ENCODE measurements around the gene KRTAP12-2. TPM values are rescaled to one million over a fixed set of nuclear protein-coding genes. Genes with fewer than 3 reads are reported as not detected.

KRTAP12-2 gene
- total RNA-seq, 1 experiment from 2014 or later = not detected

GRCh38 chr21:44623575-44623974 is 43.2 kb downstream of the KRTAP12-2 start:
- Histone ChIP-seq H3K36me3 (no peaks in the 10 kb centered on the region), H3K27ac (no peak overlapping the region), H3K9me3 (replicated peaks) (peaks cover 12% of the 10 kb centered on the region; the same call in 1 of the 2 replicates), H3K27me3 (no peaks in the 10 kb centered on the region), H3K4me1 (no peaks in the 10 kb centered on the region), H3K4me3 (no peak overlapping the region)
- no peak for DNase-seq

GRCh38 chr21:44619886-44620285 is 46.8 kb downstream of the KRTAP12-2 start:
- no peaks in the 10 kb centered on the region for H3K4me1 ChIP-seq
- no peaks in the 10 kb centered on the region for H3K36me3 ChIP-seq
- peaks cover 11% of the 10 kb centered on the region; the same call in 1 of the 2 replicates for H3K9me3 ChIP-seq (replicated peaks)
- no peak overlapping the region for H3K27ac ChIP-seq
- H3K4me3 ChIP-seq = no peak overlapping the region
- H3K27me3 ChIP-seq = no peaks in the 10 kb centered on the region
- DNase-seq = no peak

GRCh38 chr21:44618909-44619308 is 47.8 kb downstream of the KRTAP12-2 start:
- no peak for DNase-seq
- Histone ChIP-seq H3K27me3 (no peaks in the 10 kb centered on the region), H3K9me3 (replicated peaks) (peaks cover 9% of the 10 kb centered on the region; the same call in 1 of the 2 replicates)

GRCh38 chr21:44618504-44618903 is 48.2 kb downstream of the KRTAP12-2 start:
- H3K4me3 ChIP-seq = no peak overlapping the region
- no peak overlapping the region for H3K27ac ChIP-seq
- H3K27me3 ChIP-seq = no peaks in the 10 kb centered on the region
- no peak for DNase-seq
- H3K36me3 ChIP-seq = no peaks in the 10 kb centered on the region
- peaks cover 9% of the 10 kb centered on the region; the same call in 1 of the 2 replicates for H3K9me3 ChIP-seq (replicated peaks)
- H3K4me1 ChIP-seq = no peaks in the 10 kb centered on the region

More at GRCh38 chr21:44618909-44619308, 47.8 kb downstream of the KRTAP12-2 start:
- Histone ChIP-seq H3K36me3 (no peaks in the 10 kb centered on the region), H3K4me1 (no peaks in the 10 kb centered on the region), H3K27ac (no peak overlapping the region), H3K4me3 (no peak overlapping the region)

GRCh38 chr21:44617071-44617501 is 49.6 kb downstream of the KRTAP12-2 start:
- no peak for DNase-seq
- Histone ChIP-seq H3K4me3 (no peak overlapping the region), H3K36me3 (no peaks in the 10 kb centered on the region), H3K4me1 (no peaks in the 10 kb centered on the region), H3K27me3 (no peaks in the 10 kb centered on the region), H3K27ac (no peak overlapping the region), H3K9me3 (replicated peaks) (peaks cover 9% of the 10 kb centered on the region; the same call in 1 of the 2 replicates)

- H3K27me3 ChIP-seq = no peaks in the 10 kb centered on the region
- no peak for DNase-seq
- no peaks in the 10 kb centered on the region for H3K36me3 ChIP-seq
- no peak overlapping the region for H3K4me3 ChIP-seq
- H3K27ac ChIP-seq = no peak overlapping the region
- H3K4me1 ChIP-seq = no peaks in the 10 kb centered on the region
- H3K9me3 ChIP-seq (replicated peaks) = peaks cover 9% of the 10 kb centered on the region; the same call in 1 of the 2 replicates
These were observed 50.2 kb downstream of the KRTAP12-2 start for GRCh38 chr21:44616591-44616926.

Other genes with a start within 250 kb of the KRTAP12-2 start
- not detected in 2 replicates for gene LRRC3, start 211.4 kb downstream of the KRTAP12-2 start, total RNA-seq (2014; rRNA removed; shearing (Covaris generic))
- gene KRTAP10-1, start 126.7 kb downstream of the KRTAP12-2 start, total RNA-seq (2014; rRNA removed; shearing (Covaris generic)) = not detected in 2 replicates
- gene KRTAP10-2, start 115.4 kb downstream of the KRTAP12-2 start, total RNA-seq (2014; rRNA removed; shearing (Covaris generic)) = not detected in 2 replicates
- not detected in 2 replicates for gene KRTAP10-3, start 108.1 kb downstream of the KRTAP12-2 start, total RNA-seq (2014; rRNA removed; shearing (Covaris generic))
- gene KRTAP10-4, start 93.2 kb downstream of the KRTAP12-2 start, total RNA-seq (2014; rRNA removed; shearing (Covaris generic)) = not detected in 2 replicates
- gene KRTAP10-5, start 86.3 kb downstream of the KRTAP12-2 start, total RNA-seq (2014; rRNA removed; shearing (Covaris generic)) = not detected in 2 replicates
- not detected in 2 replicates for gene KRTAP10-6, start 74.4 kb downstream of the KRTAP12-2 start, total RNA-seq (2014; rRNA removed; shearing (Covaris generic))
- gene KRTAP10-7, start 66.3 kb downstream of the KRTAP12-2 start, total RNA-seq (2014; rRNA removed; shearing (Covaris generic)) = not detected in 2 replicates
- gene KRTAP10-8, start 54.8 kb downstream of the KRTAP12-2 start, total RNA-seq (2014; rRNA removed; shearing (Covaris generic)) = not detected in 2 replicates
- gene KRTAP10-9, start 39.8 kb downstream of the KRTAP12-2 start, total RNA-seq (2014; rRNA removed; shearing (Covaris generic)) = not detected in 2 replicates
- gene KRTAP10-10, start 29.6 kb downstream of the KRTAP12-2 start, total RNA-seq (2014; rRNA removed; shearing (Covaris generic)) = not detected in 2 replicates
- not detected in 2 replicates for gene KRTAP10-11, start 20.5 kb downstream of the KRTAP12-2 start, total RNA-seq (2014; rRNA removed; shearing (Covaris generic))
- not detected in 2 replicates for gene KRTAP12-4, start 12.3 kb downstream of the KRTAP12-2 start, total RNA-seq (2014; rRNA removed; shearing (Covaris generic))
- not detected in 2 replicates for gene KRTAP12-3, start 9.0 kb downstream of the KRTAP12-2 start, total RNA-seq (2014; rRNA removed; shearing (Covaris generic))
- not detected in 2 replicates for gene KRTAP12-1, start 15.2 kb upstream of the KRTAP12-2 start, total RNA-seq (2014; rRNA removed; shearing (Covaris generic))
- not detected in 2 replicates for gene KRTAP10-12, start 30.2 kb upstream of the KRTAP12-2 start, total RNA-seq (2014; rRNA removed; shearing (Covaris generic))
- not detected in 2 replicates for gene TSPEAR, start 44.6 kb upstream of the KRTAP12-2 start, total RNA-seq (2014; rRNA removed; shearing (Covaris generic))
- 79.5 and 90.5 TPM in 2 replicates for gene UBE2G2, start 134.9 kb upstream of the KRTAP12-2 start, total RNA-seq (2014; rRNA removed; shearing (Covaris generic))
- gene SUMO3, start 151.1 kb upstream of the KRTAP12-2 start, total RNA-seq (2014; rRNA removed; shearing (Covaris generic)) = 70.3 and 76.9 TPM in 2 replicates
- gene PTTG1IP, start 206.8 kb upstream of the KRTAP12-2 start, total RNA-seq (2014; rRNA removed; shearing (Covaris generic)) = 195 TPM in 2 replicates

All from SJCRH30 (cell line).